Measurements from ENCODE around the gene MTUS2. TPM values are rescaled to one million over a fixed set of nuclear protein-coding genes. Genes with fewer than 3 reads are reported as not detected.

MTUS2 gene
- total RNA-seq, 1 experiment from 2014 or later: 0.11 TPM

DNA sequence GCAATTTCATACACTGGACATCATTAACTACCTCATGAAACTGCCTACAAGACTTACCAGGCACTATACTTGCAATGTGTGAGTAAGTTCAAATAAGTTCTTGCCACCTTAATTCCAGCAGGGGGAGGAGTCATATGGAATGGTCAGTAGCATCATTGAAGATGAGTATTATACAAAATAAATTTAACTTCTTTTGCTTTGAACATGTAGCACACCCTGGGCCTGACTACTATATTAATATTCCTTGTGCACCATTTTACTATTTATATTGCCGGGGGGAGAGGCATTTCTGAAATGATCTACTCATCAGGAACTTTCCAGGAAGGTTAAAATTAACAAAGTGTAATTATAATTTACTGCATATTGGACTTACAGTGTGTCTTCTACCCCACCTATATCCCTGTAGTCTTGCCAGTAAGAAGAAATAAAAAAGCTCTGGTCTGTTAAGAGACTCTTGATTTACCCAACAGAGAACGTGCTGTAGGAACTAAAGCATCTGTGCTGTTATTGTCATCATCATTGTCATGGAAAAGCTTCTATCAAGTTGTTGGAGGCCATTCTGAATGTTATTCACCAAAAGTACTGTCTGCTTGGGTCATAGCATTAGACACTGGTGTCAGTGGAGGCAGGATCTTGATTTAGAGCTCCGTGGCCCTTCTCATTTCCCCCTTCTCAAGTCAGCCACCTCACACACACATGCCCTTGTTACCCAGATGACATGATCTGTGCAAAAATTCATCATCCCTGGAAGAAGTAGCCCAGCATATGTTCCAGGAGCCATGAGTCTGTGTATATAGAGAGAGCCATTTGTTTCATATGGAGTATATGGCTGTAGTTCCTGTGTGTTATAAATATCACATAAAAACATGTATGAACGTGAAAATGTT is 147.1 kb downstream of the MTUS2 start:
- ChIA-PET POLR2A (ENCODE audit: low non-redundant PET) (no interaction called here), CTCF (no interaction called here)
- BruUV-seq (replicated peaks): no TSS peak

GRCh38 chr13:28976195-28976594 is 156.1 kb downstream of the MTUS2 start:
- no peaks in the 10 kb centered on the region for H3K4me1 ChIP-seq (ENCODE audit: insufficient read depth, low read length, poor library complexity, severe bottlenecking)
- DNase-seq (ENCODE audit: low spot score): no peak
- CTCF ChIA-PET: no interaction called here
- H3K36me3 ChIP-seq (ENCODE audit: insufficient read depth, low read length, poor library complexity, severe bottlenecking): no peaks in the 10 kb centered on the region
- no TSS peak for BruUV-seq (replicated peaks)
- peaks cover 43% of the 10 kb centered on the region for H3K27me3 ChIP-seq (replicated peaks; ENCODE audit: insufficient read depth, low read depth, low read length, poor library complexity)
- no peak overlapping the region for H3K4me3 ChIP-seq (ENCODE audit: low read depth, low read length, poor library complexity, severe bottlenecking)
- POLR2A ChIA-PET (ENCODE audit: low non-redundant PET): interaction anchor here (0.6 kb wide), 1 partner anchor 79 kb away, joined by 4 read pairs; no protein-coding TSS in a partner anchor
- H3K27ac ChIP-seq (ENCODE audit: low read depth, low read length, poor library complexity, severe bottlenecking): no peak overlapping the region
- intact Hi-C loops (cut with micrococcal nuclease; ENCODE audit: unreplicated experiment): no loop called here
- no peaks in the 10 kb centered on the region for H3K9me3 ChIP-seq (ENCODE audit: low read depth, low read length, poor library complexity, severe bottlenecking)
- TF ChIP-seq, protein P1, sequence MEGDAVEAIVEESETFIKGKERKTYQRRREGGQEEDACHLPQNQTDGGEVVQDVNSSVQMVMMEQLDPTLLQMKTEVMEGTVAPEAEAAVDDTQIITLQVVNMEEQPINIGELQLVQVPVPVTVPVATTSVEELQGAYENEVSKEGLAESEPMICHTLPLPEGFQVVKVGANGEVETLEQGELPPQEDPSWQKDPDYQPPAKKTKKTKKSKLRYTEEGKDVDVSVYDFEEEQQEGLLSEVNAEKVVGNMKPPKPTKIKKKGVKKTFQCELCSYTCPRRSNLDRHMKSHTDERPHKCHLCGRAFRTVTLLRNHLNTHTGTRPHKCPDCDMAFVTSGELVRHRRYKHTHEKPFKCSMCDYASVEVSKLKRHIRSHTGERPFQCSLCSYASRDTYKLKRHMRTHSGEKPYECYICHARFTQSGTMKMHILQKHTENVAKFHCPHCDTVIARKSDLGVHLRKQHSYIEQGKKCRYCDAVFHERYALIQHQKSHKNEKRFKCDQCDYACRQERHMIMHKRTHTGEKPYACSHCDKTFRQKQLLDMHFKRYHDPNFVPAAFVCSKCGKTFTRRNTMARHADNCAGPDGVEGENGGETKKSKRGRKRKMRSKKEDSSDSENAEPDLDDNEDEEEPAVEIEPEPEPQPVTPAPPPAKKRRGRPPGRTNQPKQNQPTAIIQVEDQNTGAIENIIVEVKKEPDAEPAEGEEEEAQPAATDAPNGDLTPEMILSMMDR (conservative IDR thresholded peaks at IDR 0.05; ENCODE audit: low read depth, low read length): no peak
- TF ChIP-seq EZH2 (IDR thresholded peaks at IDR 0.05; ENCODE audit: borderline replicate concordance, low read depth, low read length, poor library complexity, severe bottlenecking): no peak

More for the DNA sequence above, 147.1 kb downstream of the MTUS2 start:
- TF ChIP-seq, protein P1 (conservative IDR thresholded peaks at IDR 0.05; ENCODE audit: low read depth, low read length): no peak
- no peak for TF ChIP-seq EZH2 (IDR thresholded peaks at IDR 0.05; ENCODE audit: borderline replicate concordance, low read depth, low read length, poor library complexity, severe bottlenecking)
- H3K27ac ChIP-seq (ENCODE audit: low read depth, low read length, poor library complexity, severe bottlenecking): no peak overlapping the region
- no peaks in the 10 kb centered on the region for H3K36me3 ChIP-seq (ENCODE audit: insufficient read depth, low read length, poor library complexity, severe bottlenecking)
- intact Hi-C loops (cut with micrococcal nuclease; ENCODE audit: unreplicated experiment): no loop called here
- H3K9me3 ChIP-seq (ENCODE audit: low read depth, low read length, poor library complexity, severe bottlenecking): no peaks in the 10 kb centered on the region
- no peaks in the 10 kb centered on the region for H3K4me1 ChIP-seq (ENCODE audit: insufficient read depth, low read length, poor library complexity, severe bottlenecking)
- DNase-seq (ENCODE audit: low spot score): no peak
- H3K27me3 ChIP-seq (replicated peaks; ENCODE audit: insufficient read depth, low read depth, low read length, poor library complexity): no peaks in the 10 kb centered on the region
- no peak overlapping the region for H3K4me3 ChIP-seq (ENCODE audit: low read depth, low read length, poor library complexity, severe bottlenecking)

GRCh38 chr13:28976636-28977035 is 156.5 kb downstream of the MTUS2 start:
- no TSS peak for BruUV-seq (replicated peaks)
- no peaks in the 10 kb centered on the region for H3K4me1 ChIP-seq (ENCODE audit: insufficient read depth, low read length, poor library complexity, severe bottlenecking)
- H3K27me3 ChIP-seq (replicated peaks; ENCODE audit: insufficient read depth, low read depth, low read length, poor library complexity): peaks cover 43% of the 10 kb centered on the region
- ChIA-PET POLR2A (ENCODE audit: low non-redundant PET) (no interaction called here), CTCF (no interaction called here)
- no peaks in the 10 kb centered on the region for H3K9me3 ChIP-seq (ENCODE audit: low read depth, low read length, poor library complexity, severe bottlenecking)
- TF ChIP-seq, protein P1 (conservative IDR thresholded peaks at IDR 0.05; ENCODE audit: low read depth, low read length): no peak
- no peak for TF ChIP-seq EZH2 (IDR thresholded peaks at IDR 0.05; ENCODE audit: borderline replicate concordance, low read depth, low read length, poor library complexity, severe bottlenecking)
- no peak for DNase-seq (ENCODE audit: low spot score)
- intact Hi-C loops (cut with micrococcal nuclease; ENCODE audit: unreplicated experiment): no loop called here
- H3K4me3 ChIP-seq (ENCODE audit: low read depth, low read length, poor library complexity, severe bottlenecking): no peak overlapping the region
- no peak overlapping the region for H3K27ac ChIP-seq (ENCODE audit: low read depth, low read length, poor library complexity, severe bottlenecking)
- no peaks in the 10 kb centered on the region for H3K36me3 ChIP-seq (ENCODE audit: insufficient read depth, low read length, poor library complexity, severe bottlenecking)
